Fibroblast of mammary gland (primary cell): ENCODE results near the gene PLXNA4.

Experiments used
- DNase-seq: peaks from one replicate; pipeline ENCODE4 v3.0.0-alpha.2; 2010; ENCODE audit warnings: low read depth
- H3K4me3 ChIP-seq: 2 replicates; pipeline ENCODE4 v1.5.1; 2011; ENCODE audit warnings: low read depth, mild to moderate bottlenecking, low read length, moderate library complexity; ENCODE audit not compliant: control insufficient read depth
- TF ChIP-seq, protein P1 (sequence below): conservative IDR thresholded peaks from 2 replicates; pipeline ENCODE4 v1.5.1; 2011; ENCODE audit warnings: low read depth, low read length, inconsistent platforms; ENCODE audit not compliant: control insufficient read depth, insufficient read depth

Gene PLXNA4

DNA sequence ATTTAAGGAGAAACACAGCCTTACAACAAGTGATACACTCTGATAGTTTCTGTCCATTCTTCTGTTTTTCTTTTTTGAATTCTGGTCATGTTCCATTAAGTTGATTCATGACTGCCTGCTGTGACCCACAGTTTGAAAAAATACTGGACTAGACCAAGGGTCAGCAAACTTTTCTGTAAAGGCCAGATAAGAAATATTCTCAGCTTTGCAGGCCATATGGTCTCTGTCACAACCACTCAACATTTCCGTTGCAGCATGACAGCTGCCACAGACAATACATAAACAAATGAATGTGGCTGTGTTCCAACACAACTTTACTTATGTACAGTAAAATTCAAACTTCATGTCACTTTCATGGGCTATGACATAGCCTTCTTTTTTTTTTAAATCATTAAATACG lies 156.7 kb downstream of the PLXNA4 start:
- H3K4me3 ChIP-seq, result no peak overlapping the region
- DNase-seq, result peak; percentile 38
- TF ChIP-seq, protein P1, sequence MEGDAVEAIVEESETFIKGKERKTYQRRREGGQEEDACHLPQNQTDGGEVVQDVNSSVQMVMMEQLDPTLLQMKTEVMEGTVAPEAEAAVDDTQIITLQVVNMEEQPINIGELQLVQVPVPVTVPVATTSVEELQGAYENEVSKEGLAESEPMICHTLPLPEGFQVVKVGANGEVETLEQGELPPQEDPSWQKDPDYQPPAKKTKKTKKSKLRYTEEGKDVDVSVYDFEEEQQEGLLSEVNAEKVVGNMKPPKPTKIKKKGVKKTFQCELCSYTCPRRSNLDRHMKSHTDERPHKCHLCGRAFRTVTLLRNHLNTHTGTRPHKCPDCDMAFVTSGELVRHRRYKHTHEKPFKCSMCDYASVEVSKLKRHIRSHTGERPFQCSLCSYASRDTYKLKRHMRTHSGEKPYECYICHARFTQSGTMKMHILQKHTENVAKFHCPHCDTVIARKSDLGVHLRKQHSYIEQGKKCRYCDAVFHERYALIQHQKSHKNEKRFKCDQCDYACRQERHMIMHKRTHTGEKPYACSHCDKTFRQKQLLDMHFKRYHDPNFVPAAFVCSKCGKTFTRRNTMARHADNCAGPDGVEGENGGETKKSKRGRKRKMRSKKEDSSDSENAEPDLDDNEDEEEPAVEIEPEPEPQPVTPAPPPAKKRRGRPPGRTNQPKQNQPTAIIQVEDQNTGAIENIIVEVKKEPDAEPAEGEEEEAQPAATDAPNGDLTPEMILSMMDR, result no peak

DNA sequence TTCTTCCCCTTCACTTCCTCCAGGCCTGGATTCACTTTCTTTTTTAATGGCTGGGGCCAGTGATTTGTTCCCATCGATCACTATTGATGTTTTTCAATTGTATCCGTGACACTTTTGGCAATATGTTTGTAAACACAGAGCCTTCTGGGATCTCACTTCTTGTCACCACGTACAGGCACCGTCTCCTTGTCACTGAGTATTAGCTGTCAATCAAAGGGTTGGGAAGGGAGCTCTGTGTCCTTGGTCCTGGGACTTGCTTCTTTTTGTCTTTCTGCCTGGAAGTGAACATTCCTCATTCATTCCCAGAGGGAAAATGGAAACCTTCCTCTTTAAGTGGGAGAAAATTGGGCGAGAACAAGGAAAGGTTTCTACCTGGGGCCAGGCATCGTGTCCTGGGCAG lies 157.4 kb downstream of the PLXNA4 start:
- TF ChIP-seq, protein P1, result no peak
- H3K4me3 ChIP-seq, result no peak overlapping the region
- no peak for DNase-seq

DNA sequence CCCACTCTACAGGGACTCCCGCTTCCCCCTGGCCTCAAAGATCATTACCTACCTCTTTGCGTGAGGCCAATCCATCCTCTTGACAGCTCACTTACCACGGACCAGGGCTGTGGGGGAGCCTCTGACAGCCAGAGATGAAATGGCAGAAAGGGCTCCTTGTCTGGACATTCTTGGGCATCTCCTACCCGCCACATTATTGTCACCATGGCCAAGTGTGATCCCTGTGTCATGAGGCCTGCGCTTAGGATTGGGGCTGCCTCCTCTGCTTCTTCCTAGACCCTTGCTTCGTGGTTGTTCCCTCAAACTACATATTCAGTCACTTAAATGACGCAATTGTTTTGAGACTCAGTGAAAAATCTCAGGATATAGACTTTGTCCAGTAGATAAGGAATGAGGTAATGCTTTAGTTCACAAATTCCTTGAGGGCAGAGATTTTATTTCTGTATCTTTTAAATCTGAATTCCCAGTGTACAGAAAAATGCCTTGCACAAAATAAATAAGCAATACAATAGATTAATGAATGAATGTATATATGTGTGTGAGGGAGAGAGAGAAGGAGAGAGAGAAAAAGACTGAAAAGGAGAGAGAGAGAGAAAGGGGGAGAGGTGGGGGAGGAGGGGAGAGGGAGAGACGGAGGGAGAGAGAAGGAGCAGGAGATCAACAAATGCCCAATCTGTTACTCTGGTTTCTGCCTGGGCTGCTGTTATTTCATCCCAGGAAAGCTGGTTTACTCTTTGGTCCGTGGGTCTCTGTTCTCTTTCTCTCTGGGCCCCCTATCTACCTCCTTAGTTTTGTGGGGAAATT lies 159.0 kb downstream of the PLXNA4 start:
- TF ChIP-seq, protein P1, result no peak
- no peak for DNase-seq
- H3K4me3 ChIP-seq, result no peak overlapping the region

DNA sequence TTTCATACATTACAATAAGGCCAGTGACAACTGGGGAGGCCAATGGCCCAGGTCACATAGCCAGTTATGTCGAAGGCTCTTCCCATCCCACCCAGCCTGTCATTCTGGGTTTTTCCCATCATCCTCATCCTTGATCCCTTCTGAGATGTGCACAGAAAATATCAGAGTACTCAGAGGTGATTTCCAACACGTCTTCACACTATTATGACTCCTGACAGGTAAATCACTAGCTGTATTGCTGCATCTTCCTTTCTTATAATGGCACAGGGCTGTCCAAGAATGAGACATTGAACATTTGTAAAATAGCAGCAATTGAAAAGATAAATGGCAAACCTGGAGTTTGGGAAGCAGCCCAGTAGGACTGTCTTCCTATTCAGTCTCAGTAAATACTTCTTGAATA lies 159.9 kb downstream of the PLXNA4 start:
- H3K4me3 ChIP-seq, result no peak overlapping the region
- TF ChIP-seq, protein P1, result no peak
- DNase-seq, result no peak

DNA sequence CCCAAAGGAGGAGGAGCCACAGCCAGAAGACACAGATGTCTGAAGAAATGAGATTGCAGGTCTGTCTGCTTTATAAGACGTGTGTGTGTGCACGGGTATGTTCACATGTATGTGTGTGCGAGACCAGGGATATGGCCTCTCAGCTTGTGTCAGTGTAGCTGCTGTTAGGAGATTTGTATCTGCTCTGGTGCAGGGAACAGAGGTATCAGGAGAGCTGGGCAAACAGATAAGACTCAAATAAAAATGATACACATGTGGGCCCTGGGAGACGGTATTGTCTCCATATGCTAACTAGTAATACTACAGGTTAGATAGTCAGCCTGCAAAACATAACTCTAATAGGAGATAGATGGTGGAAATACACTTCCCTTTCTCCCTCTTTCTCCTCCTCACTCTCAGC lies 161.0 kb downstream of the PLXNA4 start:
- TF ChIP-seq, protein P1, result no peak
- H3K4me3 ChIP-seq, result no peak overlapping the region
- no peak for DNase-seq

DNA sequence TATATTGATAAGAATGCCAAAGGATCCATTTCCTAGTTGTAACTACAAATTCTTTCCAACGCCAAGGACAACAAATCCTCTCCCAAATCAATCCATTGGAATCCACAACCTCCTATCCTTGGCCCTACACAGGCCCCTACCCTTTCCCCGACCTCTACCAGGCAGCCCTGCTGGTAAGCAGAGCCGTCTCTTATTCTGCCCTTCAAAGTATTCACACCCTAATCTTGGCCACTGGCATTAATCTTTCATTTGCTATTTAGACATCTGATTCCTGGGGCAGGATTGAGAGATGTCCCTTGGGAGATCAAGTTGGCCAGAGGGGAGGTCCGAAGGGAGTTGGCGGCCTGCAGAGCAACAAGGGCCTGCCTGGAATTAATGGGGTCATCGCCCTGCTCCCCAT lies 161.4 kb downstream of the PLXNA4 start:
- DNase-seq, result no peak
- TF ChIP-seq, protein P1, result no peak
- no peak overlapping the region for H3K4me3 ChIP-seq
